AG08396 (cell line): ENCODE measurements around the gene PAFAH2.
"Not testable (repeated sequence)": the region's sequence is repeated elsewhere in the genome, so short reads cannot be mapped to it uniquely, and the experiment has no call there.

ENCODE experiments used
- DNase-seq: peaks from one replicate; pipeline ENCODE4 v3.0.0; 2012; ENCODE audit warnings: low spot score, mixed read lengths

Gene PAFAH2

DNA sequence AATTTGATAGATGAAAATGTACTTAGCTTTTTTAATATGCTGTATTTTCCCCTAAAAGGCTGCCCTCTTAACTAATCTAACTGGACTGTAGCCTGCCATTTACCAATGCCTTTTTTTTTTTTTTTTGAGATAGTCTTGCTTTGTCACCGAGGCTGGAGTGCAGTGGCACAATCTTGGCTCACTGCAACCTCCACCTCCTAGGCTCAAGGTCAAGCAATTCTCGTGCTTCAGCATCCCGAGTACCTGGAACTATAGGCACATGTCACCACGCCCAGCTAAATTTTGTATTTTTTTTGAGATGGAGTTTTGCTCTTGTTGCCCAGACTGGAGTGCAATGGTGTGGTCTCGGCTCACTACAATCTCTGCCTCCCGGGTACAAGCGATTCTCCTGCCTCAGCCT is 18.7 kb downstream of the PAFAH2 start:
- no peak for DNase-seq

DNA sequence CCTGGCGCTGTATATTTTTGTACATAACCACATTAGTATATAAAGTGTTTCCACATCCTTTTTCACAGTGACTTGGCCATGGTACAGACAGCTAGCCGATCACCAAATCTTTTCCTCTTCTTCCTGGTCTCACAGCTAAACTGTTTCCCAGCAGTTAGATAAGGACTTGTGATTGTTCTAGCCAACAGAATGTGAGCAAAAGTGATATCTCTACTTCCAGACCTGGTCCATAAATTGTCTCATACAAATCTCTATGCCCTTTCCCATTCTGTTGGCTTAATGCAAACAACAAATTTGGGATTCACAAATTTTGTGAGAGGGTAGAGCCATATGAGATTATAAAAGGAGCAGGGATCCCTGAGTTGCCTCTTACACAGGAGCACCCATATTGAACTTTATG is 19.5 kb downstream of the PAFAH2 start:
- DNase-seq = no peak

DNA sequence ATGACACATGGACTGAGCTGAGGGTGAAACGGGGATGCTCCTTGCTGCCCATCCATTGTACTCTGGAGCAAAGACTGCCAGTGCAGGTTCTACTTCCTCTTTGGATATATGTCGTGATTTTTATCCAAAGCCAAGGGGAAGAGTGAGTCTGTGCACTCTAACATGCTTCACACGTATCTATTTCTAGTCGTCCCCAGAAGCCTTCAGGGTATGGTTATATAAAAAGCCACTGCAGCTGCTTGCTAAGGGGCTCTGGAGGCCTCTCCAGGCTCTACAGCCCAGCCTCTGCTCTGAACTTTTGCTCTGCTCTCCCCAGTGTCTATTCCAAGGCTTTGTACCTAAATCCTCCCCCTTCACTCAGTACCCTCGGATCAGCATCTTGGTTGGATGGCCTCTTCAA is 20.1 kb downstream of the PAFAH2 start:
- DNase-seq = no peak

DNA sequence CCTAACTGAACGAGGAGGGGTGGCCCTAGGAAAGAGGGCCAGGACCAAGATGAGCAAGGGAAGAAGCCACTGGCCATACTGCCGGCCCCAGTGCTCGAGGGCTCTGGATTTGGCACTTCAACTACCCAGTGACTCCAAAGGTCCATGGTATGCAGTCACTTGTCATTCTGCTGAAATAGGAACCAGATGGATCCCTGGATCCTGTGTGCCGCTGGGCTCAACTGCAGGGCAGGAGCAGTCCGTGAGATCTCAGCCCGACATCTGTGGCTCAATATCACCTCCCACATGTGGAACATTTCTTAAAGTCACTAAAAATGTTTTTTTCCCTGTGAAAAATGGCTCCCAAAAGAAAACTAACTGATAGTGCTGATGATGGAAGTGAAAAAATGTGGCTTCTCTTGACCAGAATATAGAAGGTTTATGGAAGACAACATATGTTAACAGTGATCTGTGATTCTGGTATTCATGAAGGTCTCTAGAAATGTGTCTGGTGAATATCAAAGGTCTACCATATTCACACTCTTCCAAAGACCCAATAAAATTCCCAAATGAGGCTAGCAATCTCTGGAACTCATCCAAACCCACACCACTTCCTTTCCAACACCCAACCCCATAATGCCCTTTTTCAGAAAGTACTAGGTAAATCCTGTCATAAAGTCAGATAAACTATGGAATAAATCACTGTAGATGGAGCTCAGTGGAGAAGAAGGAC is 24.1 kb downstream of the PAFAH2 start:
- no peak for DNase-seq

DNA sequence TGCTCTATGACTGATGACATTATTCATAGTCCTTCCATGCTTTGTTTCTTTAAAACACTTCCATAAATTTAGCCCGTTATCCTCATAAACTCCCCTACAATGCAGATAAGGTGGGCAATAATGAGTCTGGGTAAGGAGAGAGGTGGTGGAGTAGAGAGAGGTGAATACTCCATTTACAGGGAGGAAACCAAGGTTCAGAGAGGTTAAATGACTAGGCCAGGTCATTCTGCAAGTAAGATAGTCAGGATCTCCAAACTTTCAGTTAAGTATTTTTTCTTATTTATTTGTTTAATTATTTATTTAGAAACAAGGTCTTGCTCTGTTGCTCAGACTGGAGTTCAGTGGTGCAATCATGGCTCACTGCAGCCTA is 26.1 kb downstream of the PAFAH2 start:
- no peak for DNase-seq

DNA sequence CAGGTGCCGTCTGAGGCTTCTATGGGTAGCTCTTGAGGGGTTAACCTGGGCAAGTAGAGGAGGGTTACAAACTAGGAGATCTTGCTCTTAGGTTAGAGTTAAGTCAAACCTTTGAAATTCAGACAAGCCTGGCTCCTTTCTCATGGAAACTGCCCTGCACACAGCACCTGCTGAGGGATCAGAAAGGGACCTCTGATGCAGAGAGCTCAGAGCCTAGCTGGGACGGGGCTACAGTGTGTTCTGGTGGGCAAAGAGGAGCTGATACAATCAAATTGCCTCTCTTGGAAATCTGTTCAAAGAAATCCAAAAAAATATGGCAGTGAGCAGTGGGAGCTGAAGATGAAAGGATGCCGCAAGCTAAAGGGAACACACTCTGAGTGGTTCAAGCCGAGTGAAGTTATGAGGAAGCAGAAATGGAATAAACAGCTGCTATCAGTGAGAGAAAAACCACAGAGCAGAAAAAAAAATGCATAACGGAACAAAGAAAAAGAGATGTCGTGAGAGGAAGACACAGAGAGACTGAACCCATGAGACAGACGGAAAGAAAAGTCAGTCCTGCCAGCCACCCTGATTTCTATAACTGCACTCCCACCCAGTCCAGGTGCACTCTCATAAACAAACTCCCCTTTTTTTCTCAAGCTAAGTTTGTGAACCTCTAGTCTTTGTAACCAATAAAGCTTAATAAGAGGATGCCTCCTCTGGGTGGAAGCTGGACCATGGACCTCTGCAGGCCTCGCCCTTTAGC is 26.6 kb downstream of the PAFAH2 start:
- no peak for DNase-seq

DNA sequence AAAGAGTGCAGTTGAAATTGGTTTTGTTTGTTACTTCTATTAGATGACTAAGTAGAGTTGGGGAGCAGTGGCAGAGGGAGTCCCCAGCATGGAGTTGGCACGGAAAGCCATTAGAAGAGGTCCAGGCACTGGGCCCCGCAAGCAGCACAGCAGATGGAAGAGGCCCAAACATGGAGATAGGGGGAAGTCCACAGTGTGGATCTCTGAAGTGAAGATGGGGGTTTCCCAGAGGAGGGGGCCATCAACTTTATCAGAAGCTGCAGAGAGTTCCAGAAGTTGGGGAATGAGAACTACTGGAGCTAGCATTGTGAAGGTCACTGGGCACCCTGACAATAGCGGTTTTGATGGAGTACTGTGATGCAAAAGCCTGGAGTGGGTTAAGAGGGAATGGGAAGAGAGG is 30.6 kb downstream of the PAFAH2 start:
- DNase-seq = no peak

DNA sequence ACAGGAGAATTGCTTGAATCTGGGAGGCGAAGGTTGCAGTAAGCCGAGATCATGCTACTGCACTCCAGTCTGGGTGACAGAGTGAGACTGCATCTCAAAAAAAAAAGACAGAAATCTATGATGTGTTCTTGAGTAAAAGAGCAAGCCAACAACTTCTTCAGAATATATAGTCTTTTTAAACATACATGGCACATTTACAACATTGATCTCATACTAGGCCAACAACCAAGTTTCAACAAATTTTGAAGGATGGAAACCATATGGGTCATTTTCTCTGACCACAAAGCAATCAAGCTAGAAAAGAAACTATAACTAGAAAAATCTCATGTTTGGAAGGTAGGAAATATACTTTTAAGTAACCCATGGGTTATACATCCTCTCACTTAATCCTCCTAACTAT is 38.3 kb downstream of the PAFAH2 start:
- no peak for DNase-seq

DNA sequence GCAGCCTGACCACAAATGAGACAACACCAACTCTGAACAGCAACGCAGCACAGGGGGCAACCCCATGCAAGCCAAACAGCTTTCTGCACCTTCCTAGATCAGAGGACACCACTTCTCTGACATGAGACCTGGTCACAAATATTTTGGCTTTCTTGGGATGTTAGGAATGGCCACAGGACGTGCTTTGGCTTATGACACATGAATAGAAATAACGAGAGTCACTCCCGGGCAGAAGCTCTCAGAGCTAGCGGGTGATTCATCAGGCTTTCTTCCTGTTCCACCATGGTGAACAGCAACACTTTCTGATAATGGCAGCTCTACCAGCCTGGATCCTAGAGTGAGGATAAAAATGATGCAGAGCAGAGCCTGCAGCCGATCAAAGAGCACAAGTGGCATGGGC is 39.4 kb downstream of the PAFAH2 start:
- DNase-seq = peak; percentile 80

DNA sequence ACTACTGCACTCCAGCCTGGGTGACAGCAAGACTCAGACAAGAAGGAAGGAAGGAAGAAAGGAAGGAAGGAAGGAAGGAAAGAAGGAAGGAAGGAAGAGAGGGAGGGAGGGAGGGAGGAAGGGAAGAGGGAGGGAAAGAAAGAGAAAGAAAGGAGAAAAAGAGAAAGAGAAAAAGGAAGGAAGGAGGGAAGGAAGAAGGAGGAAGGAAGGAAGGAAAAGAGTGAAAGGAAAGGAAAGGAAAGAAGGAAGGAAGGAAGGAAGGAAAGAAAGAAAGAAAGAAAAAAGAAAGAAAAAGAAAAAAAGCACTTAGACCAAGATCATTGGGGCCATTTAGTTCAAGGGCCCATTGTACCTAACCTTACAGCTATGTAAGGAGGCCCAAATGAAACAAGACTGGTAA is 42.3 kb downstream of the PAFAH2 start:
- no peak for DNase-seq

DNA sequence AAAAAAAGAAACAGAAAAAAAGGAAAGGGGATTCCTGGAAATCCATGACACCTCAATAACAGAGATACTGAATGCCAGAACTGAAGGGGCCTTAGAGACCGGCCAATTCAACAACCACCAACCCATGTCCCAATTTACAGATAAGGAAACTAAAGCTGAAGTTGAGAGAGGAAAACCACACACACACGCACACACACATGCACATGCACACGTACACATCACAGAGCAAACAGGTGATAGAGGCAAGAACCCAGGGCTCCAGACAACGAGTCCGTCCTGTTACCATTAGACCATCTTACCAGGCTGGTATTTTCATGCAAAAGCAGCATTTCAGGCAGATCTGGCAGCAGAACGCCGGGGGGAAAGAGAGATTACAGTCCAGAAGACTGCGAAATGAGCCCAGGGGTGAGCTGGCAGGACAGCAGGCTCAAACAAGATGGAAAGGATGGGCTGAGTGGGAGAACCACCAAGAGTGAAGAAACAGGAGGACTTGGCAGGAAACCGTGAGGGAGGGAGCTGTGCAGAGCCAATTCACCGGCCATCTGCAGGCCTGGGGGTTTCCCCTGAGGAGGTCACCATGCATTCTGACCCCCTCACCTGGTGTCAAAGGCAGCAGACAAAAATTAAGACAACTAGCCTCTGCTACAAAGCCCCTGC is 43.5 kb downstream of the PAFAH2 start:
- no peak for DNase-seq

DNA sequence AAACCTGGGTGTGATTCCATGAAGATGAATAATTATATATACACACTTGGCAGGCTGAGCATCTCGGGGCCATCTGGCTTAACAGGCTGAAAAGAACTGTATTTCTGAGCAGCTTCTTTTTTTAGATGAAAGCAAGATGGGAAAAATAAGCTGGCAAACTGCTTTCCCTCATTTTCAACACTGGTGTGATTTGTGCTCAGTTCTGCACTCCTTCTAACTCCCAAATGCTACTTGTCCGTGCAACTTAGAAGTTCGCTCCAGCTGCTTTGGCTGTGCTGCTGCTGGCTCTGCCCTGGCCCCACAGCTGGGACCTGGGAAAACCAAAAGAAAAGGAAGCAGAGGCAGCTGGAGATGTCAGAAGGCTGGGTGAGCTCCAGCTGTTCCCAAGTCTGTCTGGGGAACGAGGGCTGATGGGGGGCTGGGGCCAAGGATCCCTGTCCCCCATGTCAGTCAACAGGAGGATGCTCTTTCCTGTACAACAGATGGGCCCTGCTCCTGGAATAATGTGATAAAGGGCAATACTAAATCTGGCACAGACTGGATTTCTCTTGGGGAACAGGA is 44.9 kb downstream of the PAFAH2 start:
- peak; percentile 26 for DNase-seq

DNA sequence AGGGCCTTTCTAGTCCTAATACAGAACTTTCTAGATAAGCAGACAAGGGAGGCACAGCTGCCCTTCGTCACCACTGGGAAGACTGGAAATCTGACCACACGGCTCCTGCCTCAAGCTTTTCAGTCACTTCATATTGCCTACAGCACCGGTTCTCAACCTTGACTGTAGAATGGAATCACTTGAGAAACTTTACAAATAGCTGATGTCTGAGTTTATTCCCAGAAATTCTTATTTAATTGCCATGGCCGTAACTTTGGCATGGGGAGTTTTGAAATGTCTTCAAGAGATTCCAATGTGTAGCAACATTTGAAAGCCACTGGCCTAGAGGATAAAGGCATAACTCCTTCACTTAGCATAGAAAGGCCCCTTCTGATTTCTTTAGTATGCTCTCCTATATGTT is 49.2 kb downstream of the PAFAH2 start:
- no peak for DNase-seq

DNA sequence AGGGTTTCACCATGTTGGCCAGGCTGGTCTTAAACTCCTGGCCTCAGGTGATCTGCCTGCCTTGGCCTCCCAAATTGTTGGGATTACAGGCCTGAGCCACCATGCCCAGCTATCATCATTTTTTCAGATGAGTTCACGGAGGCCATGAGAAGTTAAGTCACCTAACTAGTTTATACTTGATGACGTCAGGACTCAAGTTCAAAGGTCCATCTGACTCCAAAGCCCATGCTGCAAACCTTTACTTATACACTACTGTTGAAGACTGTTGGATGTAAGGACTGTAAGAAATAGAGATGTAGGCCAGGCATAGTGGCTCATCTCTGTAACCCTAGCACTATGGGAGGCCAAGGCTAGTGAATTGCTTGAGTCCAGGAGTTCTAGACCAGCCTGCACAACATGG is 50.8 kb downstream of the PAFAH2 start:
- no peak for DNase-seq

DNA sequence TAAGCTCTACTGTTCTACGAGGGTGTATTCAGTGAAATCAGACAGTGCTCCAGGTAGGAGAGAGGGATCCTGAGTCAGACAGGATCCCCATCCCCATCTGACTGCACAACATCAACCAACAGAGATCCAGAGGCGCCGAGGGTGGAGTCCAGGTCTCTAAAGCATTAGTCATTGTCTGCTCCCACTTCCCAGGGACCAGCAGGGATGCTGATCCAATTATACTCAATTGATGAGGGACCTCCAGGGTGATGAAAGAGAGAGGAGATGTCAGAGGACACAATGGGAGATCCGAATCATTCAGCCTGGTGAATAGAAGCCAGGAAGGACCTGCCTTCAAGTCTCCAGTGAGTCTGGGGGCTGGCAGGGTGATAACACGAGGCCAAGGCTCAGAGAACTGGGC is 52.1 kb downstream of the PAFAH2 start:
- no peak for DNase-seq

DNA sequence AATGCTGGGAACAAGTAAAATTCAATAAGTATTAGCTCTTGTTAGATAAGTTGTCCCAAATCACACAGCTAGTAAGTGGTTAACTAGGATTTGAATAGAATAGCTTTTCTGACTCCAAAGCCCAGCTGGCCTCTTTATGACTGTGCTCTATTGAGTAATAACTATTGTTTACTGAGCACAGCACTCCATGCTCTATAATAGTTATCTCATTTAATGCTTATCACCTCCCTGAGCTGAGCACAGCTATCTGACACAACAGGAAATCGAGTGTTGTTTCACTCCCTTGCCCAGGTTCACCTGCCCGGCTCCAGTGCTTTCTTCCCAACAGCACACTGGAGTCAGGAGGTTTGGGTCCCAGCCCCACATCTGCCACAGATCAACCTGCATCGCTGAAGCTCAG is 52.9 kb downstream of the PAFAH2 start:
- no peak for DNase-seq

DNA sequence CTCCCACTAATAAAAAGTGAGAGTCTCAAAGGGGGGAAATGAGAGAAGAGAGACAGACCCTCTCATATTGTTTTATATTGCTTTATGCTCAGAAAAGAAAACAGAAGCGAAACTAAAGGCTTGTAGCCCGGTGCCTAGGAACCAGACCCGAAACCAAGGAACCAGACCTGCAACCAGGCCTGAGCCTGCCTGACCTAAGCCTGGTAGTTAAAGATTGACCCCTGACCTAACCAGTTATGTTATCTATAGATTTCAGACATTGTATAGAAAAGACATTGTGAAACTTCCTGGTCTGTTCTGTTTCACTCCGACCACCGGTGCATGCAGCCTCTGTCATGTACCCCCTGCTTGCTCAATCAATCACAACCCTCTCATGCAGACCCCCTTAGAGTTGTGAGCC is 54.4 kb downstream of the PAFAH2 start:
- DNase-seq = not testable (repeated sequence)

DNA sequence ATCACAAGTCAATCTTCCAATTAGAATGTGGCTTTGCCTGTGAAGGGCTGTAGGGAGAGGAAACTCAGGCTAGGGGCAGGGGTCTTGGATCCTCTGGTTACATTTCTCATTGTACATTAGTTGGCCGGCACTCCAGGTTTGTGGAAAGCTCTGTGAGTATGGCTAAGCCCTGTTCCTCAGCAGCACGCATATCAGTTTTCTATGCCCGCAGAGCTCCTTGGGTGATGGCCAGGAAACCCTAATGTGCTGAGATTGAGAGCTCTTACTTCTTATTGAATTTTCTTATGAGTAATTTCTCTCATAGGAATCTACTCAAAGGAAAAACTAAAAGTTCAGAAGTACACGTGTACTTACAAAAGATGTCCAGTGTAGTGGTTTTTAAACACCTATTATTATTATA is 60.9 kb downstream of the PAFAH2 start:
- no peak for DNase-seq

DNA sequence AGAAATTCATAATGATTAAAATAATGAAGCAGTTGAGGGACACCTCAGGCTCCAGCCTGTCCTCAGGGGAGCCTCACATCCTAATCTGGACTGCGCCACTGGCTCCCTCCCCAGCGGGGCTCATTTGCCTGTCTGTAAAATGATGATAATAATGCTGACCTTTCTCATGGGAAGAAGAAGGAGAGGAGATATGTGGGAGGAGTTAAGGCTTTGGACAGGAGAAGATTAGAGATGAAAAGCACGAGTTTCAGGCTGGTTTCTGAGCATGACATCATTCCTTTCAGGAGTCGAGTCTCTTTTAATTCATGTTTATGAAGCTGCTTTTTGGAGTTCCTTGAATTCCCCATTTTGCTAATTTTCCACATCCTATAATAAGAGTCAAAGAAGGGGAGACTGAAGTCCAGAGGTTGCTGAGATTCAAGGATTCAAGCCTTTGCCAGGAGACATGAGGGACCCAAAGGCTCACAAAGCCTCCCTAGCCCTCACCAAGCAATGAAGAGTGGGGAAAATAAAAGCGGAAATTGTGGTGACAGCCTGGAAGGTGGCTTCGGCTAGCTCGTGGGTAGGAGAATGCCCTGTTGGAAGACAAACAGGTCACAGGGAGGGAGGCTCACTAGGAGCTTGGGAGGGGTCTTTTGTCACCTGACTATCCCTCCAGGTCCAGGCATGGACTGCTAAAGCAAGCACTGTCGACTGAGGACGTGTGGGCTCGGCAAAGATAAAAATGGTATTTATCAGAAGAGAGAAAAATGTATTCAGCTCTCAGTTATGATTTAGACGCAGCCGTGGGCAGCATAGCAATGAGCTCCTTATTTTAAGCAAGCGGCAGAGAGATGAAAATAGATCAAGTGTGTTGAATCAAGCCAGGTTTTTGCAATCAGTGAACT is 64.1 kb downstream of the PAFAH2 start:
- DNase-seq = no peak

DNA sequence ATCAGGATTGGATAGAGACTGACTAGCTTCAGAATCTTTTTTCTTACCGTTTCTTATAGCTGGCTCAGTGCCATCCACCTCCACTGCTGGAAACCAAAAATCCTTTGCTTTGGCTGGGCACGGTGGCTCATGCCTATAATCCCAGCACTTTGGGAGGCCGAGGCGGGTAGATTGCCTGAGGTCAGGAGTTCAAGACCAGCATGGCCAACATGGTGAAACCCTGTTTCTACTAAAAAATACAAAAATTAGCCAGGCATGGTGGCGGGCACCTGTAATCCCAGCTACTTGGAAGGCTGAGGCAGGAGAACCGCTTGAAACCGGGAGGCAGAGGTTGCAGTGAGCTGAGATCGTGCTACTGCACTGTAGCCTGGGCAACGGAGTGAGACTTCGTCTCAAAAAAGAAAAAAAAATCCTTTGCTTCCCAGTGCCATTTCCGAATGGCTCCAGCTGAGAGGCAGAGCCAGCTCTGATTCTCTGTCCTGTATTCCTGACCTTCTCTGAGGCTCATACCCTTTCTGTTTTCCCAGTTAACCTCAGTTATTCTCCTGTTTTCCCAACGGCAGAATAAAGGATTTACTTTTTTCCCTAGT is 65.0 kb downstream of the PAFAH2 start:
- DNase-seq = not testable (repeated sequence)

DNA sequence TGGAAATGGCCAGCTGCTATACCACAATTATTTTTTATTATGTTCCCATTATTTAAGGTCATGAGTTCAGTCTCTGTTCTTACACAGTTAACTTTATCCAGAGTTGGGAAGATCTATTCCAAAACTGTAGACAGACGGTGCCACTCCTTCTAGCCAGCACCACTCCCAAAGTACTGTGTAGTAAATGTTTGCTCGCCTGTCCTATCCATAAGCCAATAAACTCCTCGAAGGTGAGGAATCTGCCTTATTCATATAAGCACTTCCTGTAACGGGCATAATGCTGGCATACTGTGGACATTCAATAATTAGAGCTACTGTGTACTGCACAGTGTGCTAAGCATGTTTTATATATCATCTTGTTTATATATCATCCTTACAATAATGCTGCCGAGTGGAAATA is 65.5 kb downstream of the PAFAH2 start:
- DNase-seq = no peak

DNA sequence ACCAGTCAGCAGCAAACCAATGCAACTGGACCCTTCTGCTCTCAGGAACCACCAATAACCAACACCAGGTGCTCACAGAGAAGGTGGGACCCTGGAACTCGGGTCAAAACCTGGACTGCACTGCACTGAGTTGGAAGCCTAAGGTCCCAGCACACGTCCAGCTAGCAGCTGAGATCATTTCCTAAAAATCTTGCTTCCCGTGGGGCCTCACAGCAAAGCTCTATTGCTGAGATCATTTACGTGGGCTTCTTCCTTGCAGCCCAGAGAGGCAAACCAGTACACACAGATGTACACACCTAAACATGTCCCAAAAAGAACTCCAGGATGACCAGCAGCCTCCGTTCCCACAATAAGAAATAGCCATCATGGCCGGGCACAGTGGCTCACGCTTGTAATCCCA is 68.8 kb downstream of the PAFAH2 start:
- DNase-seq = no peak
